HG02571 (cell line): Measurements from ENCODE around the gene GPR141.

ENCODE experiments used
- ATAC-seq: cut with Tn5 transposase; IDR thresholded peaks from one replicate; pipeline ENCODE4 v1.9.1; 2021; ENCODE audit warnings: mild to moderate bottlenecking, moderate library complexity; ENCODE audit not compliant: unreplicated experiment

Gene GPR141

DNA sequence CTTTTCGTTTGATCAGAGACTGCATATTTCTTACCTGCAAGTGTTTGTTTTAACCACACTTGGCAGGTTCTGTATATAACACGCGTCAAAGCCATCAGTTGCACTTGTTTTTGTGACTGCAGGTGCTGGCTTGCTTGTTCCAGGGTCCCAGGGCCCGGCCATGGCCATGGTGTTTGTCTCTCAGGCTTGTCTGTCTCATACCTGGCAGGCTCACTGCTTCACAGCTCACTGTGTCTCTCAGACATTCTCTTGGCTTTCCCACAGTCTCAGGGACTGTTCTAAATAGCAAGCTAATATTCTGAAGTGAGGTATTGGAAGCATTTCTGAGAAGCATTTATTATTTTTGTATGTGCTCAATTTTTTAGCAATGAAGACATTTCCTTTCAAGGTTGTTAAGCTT lies 46.9 kb downstream of the GPR141 start:
- ATAC-seq = no peak

DNA sequence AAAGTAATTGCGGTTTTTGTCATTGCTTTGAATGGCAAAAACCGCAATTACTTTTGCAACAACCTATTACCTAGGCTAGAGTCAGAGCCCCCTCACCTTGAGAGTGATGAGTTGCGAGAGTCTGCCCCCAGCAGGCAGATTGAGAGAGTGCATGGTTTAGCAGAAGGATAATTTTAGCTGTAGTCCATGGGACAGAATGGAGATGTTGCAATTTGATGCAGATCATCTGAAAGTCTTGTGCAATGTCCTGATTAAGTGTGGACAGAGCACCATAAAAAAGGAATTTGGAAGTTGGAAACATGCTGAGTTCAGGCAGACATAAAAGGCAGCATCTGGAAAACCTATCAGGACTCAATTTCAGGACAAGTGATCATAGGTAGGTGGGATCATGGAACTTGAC lies 48.7 kb downstream of the GPR141 start:
- ATAC-seq = peak; percentile 45

DNA sequence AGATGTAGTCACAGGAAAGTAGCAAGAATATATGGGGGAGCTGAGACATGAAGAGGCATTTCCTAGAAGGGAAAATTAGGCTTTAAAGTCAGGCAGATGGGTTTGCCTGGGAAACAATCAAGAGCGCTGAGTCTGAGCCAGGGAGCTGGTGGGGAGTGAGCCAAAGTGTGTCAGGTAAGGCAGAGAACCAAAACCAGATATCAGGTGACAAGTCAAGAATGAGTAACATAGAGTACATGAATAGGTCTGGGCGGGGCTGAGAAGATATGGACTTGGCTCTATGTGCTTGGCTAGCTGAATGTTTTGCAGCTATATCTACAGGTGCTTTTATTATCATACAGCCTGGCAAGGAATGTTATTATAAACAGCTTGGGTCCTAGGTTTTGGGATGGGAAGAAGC lies 49.3 kb downstream of the GPR141 start:
- ATAC-seq = no peak

GRCh38 chr7:37735196-37735595 lies 51.6 kb downstream of the GPR141 start:
- no peak for ATAC-seq

- no peak for ATAC-seq
These were observed 54.8 kb downstream of the GPR141 start for GRCh38 chr7:37738321-37738720.

- ATAC-seq = no peak
These were observed 56.8 kb downstream of the GPR141 start for GRCh38 chr7:37740398-37740797.

DNA sequence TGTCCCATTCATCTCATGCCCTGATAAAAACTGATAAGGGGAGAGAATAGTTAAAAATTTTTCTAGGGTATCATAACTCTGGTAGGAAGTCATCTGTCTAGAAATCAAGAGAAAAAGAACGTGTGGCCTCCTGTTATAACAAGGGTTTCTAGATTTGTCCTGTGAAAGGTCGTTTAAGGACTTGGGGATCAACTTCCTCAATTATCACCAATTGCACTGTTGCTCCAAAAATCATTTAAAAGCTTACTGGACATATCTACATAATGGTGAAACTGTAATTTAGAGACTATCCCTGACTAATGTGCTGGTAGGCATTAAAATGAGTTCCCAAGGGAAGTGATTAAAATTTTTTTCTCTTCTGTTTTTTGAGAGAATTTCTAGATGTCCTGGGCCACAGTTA lies 58.2 kb downstream of the GPR141 start:
- ATAC-seq = no peak

- ATAC-seq = no peak
These were observed 67.5 kb downstream of the GPR141 start for GRCh38 chr7:37751096-37751495.

DNA sequence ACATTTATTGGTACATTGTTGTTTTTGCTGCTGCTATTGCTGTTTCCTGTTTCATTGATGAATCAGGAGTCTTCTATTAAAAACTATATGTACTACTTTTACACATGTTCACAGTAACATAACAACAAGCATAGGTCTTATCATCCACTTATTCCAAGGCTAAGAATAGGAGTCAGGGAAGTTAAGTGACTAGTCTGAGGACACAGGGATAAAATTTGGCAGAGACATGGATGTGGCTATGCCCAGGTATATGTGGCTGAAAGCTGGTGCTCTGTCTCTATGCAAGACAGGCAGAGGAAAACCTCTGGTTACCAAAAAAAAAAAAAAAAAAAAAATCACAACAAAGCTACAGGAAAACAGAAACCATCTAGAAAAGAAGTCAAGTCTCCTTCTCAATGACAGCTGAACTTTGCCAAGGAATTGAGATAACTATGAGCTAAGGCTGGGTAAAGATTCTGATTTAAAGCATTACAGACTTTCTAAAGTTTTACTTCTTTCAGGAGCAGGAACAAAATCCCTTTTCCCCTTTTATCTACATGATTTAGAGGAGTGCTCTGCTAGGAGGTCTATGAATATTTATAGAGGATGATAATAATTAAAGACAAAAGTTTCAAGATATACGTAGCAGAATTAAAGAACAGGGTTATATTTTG lies 70.0 kb downstream of the GPR141 start:
- no peak for ATAC-seq

DNA sequence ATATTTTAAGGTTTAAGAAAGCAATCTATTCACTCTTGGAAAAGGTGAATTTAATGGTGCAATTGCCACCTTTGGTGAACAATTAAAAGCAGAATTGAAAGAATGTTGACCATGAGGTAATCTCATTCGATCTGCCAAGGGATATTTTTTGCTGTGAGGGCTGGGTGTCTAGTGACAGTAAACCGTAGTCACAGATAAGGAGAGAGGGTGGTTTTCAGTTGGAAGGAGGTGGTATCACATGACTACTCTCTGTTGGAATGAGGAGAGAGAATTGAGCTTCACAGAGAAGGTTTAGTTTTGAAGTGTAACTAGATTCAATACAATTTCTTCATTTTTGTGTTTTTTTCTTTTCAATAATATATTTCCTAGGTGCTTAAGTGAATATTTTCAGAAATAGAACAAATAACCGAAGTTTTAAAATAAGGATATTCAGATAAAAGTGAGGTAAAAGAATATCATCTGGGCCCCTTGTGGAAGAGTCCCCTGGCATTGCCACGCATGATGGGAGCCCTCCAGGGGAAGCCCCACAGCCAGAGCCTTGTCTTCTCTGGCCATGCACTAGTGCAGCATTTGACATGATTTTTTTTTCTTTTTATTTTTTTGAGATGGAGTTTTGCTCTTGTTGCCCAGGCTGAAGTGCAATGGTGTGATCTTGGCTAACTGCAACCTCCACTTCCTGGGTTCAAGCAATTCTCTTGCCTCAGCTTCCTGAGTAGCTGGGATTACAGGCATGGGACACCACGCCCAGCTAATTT lies 73.4 kb downstream of the GPR141 start:
- ATAC-seq = no peak

DNA sequence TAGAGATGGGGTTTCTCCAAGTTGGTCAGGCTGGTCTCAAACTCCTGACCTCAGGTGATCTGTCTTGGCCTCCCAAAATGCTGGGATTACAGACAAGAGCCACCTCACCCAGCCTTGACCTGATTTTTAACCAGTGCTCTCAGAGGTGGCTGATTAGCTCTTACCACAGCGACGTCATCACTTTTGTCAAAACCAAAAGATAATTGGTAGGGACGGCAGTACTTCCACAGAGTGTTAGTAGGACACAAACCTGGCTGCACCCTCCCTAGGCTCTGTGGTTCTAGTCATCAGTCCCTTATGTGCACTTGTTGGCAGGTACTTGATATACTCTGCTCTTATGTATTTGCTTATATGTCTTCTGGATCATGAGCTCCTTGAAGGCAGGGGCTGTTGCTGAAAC lies 74.0 kb downstream of the GPR141 start:
- ATAC-seq = no peak

- no peak for ATAC-seq
These were observed 75.0 kb downstream of the GPR141 start for GRCh38 chr7:37758501-37759045.

DNA sequence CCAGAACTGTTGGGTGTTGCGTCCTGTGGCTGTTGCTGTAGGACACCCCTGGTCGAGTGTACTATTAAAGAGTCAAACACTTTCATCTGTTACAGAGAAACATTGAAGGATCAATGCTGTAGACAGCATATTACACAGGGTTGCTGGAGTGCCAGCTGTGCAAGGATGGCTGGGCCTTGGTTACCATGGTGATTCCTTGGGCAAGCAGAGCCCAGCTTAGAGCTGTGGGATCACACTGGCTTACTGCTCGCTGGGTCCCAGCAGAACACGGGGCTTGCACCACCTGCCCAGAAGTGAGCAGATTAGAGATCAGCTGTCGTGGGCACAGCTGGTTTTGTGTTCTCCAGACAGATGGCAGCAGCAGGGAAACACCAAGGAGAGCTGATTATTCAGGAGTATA lies 76.0 kb downstream of the GPR141 start:
- no peak for ATAC-seq

DNA sequence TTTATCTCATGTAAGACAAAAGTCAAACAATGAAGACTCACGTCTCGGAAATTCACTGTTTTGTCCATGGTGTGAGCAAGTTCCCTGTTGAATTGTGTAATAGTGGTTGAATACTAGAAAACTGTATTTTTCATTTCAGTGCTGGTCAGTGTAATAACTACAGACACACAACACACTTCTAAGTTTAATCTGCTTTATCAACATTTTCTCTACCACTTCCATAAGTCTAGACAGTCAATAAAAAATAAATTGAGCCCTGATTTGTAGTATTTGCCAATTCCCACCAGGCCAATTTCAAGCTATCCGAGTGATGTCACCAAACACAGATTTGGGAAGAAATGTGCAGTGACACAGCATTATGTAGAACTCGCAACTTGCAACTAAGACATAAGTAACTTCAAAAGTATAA lies 81.9 kb downstream of the GPR141 start:
- ATAC-seq = no peak

DNA sequence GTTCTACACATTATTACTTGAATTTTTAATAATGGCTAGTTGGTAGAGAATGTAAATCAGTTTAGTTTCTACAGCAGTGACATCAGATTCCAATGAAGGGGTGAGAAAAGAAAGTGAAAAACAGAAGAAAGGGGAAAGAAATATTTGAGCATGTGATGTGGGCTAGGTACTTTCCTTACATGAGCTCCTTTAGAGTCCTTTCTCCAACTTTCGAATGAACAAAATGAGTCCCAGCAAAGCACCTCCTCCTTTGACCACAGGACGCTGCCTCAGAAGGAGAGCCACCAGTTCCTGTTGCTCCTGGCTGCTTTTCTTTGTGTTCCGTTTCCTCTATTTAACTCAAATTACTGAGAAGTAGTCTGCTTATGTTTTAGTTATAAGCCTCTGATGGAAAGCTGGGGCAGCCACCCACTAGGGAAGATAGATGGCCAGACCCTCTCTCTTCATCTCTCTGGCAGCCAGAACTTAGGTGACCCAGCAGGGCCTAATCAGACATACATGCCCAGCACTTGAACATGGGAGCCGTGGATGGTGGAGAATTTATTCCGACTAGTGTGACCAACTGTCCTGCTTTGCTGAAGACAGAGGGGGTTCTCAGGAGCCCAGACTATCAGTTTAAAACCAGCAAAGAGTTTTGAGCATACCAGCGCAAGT lies 82.4 kb downstream of the GPR141 start:
- peak; percentile 87 for ATAC-seq

DNA sequence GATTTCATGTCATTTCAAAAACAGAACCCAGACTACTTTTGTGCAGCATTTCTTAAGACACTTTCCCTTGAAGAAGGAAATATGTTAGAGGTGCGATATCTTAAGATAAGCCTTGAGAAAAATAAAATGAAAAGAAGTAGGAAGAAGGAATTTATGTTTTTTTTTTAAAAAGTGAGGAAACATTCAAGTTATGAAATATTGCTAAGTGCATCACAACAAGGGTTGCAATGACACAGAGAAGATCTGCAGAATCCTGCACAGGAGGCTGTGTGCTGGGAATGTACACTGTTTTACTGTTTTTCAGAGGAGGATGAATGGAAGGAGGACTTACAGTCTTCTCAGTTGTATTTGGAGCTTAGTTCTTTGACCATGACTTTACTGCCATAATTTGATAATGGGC lies 85.0 kb downstream of the GPR141 start:
- ATAC-seq = no peak

DNA sequence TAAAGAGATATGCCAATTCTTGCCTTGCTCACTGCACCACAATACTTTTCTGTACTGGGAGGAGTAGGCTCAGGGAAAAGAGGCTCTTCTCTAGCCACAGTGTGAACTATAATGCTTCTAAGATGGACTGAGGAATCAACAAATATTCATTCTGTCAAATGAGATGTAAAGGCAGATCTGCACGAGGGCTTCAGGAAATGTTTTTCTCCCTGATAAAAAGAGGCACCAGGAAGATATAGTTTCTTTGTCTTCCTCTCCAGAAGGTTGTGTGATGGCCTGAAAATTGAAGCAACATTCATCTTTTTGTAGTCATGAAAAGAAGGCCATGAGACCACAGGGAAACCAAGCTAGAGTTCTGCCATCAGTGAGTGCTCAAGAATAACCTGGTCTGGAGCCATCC lies 85.7 kb downstream of the GPR141 start:
- no peak for ATAC-seq

- no peak for ATAC-seq
These were observed 86.2 kb downstream of the GPR141 start for GRCh38 chr7:37769726-37770125.

DNA sequence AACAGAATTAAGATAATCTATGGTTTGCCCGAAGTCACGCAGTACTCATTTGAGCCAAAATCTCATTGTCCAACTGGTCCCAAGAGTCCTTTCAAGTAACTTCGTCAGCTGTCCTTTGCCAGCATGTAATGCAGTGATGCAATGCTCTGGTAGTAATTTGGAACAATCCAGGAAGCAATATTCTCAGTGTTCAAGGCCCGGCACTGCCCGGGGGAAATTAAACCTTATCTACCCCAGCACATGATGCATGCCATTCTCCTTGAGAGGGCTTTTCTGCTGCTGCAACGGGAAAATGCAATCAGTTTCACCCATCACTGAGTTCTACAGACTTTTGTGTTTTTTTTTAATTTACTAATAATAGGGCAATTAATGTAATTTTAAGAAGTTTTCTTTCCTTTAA lies 87.3 kb downstream of the GPR141 start:
- ATAC-seq = no peak

GRCh38 chr7:37771342-37771741 lies 87.8 kb downstream of the GPR141 start:
- no peak for ATAC-seq

GRCh38 chr7:37771801-37772200 lies 88.2 kb downstream of the GPR141 start:
- no peak for ATAC-seq

- no peak for ATAC-seq
These were observed 92.4 kb downstream of the GPR141 start for GRCh38 chr7:37775921-37776320.
